ENCODE measurements around the gene SNAPC3.
"Not testable (repeated sequence)": the region's sequence is repeated elsewhere in the genome, so short reads cannot be mapped to it uniquely, and the experiment has no call there.

The SNAPC3 gene

GRCh38 chr9:15422372-15423230 is at the start of gene SNAPC3:
Gene SNAPC3 (plus strand): TSS chr9:15422876. CDS start chr9:15422880, 4 bp downstream.
- peak; percentile 95 for DNase-seq

- no peak for DNase-seq
Measured at GRCh38 chr9:15373881-15374280, 48.8 kb upstream of the SNAPC3 start.

- no peak for DNase-seq
Measured at GRCh38 chr9:15374310-15374709, 48.4 kb upstream of the SNAPC3 start.

- DNase-seq = no peak
Measured at GRCh38 chr9:15374825-15375224, 47.9 kb upstream of the SNAPC3 start.

- DNase-seq = no peak
Measured at GRCh38 chr9:15377625-15378540, 44.8 kb upstream of the SNAPC3 start.

- DNase-seq = not testable (repeated sequence)
Measured at GRCh38 chr9:15379317-15379716, 43.4 kb upstream of the SNAPC3 start.

- not testable (repeated sequence) for DNase-seq
Measured at GRCh38 chr9:15379888-15380287, 42.8 kb upstream of the SNAPC3 start.

- DNase-seq = no peak
Measured at GRCh38 chr9:15381491-15381890, 41.2 kb upstream of the SNAPC3 start.

GRCh38 chr9:15386465-15386864 is 36.2 kb upstream of the SNAPC3 start:
- no peak for DNase-seq

- no peak for DNase-seq
Measured at GRCh38 chr9:15389173-15389572, 33.5 kb upstream of the SNAPC3 start.

- no peak for DNase-seq
Measured at GRCh38 chr9:15389631-15390030, 33.0 kb upstream of the SNAPC3 start.

- no peak for DNase-seq
Measured at GRCh38 chr9:15390201-15390600, 32.5 kb upstream of the SNAPC3 start.

GRCh38 chr9:15392363-15392762 is 30.3 kb upstream of the SNAPC3 start:
- DNase-seq = no peak

- no peak for DNase-seq
Measured at GRCh38 chr9:15400281-15400941, 22.3 kb upstream of the SNAPC3 start.

- no peak for DNase-seq
Measured at GRCh38 chr9:15401266-15401665, 21.4 kb upstream of the SNAPC3 start.

- peak; percentile 36 for DNase-seq
Measured at GRCh38 chr9:15403155-15403554, 19.5 kb upstream of the SNAPC3 start.

- no peak for DNase-seq
Measured at GRCh38 chr9:15404171-15404570, 18.5 kb upstream of the SNAPC3 start.

- peak; percentile 63 for DNase-seq
Measured at GRCh38 chr9:15416880-15417279, 5.8 kb upstream of the SNAPC3 start.

- DNase-seq = no peak
Measured at GRCh38 chr9:15417626-15418025, 5.0 kb upstream of the SNAPC3 start.

GRCh38 chr9:15420796-15421195 is 1.9 kb upstream of the SNAPC3 start:
- no peak for DNase-seq

GRCh38 chr9:15421532-15421931 is 1.1 kb upstream of the SNAPC3 start:
- DNase-seq = no peak

GRCh38 chr9:15421990-15422371 is 695 bp upstream of the SNAPC3 start:
- no peak for DNase-seq
